Natural killer cell (primary cell): ENCODE measurements around the gene GPRIN3. TPM values are rescaled to one million over a fixed set of nuclear protein-coding genes. Genes with fewer than 3 reads are reported as not detected.

Experiments used
- ATAC-seq, 3 donors: fragments of 150-1000 bp in 2 of 3; fragments of 200-7000 bp in 1 of 3; cut with Tn5 transposase; 1 replicate in 1 of 3; 2 replicates in 2 of 3; pipeline ENCODE4 v1.10.0; 2021; ENCODE audit warnings: mild to moderate bottlenecking in 2 of 3, moderate library complexity in 2 of 3
- DNase-seq, 2 donors: peaks; one replicate each; pipeline versions ENCODE4 v3.0.0 to v3.0.0-alpha.2; 2013 to 2021; ENCODE audit warnings: mixed read lengths in 1 of 2
- H3K27ac ChIP-seq: one replicate; pipeline ENCODE4 v1.5.1; 2013; ENCODE audit warnings: mild to moderate bottlenecking, low read length
- H3K27me3 ChIP-seq: one replicate; pipeline ENCODE4 v1.6.1; 2013; ENCODE audit warnings: low read length; ENCODE audit not compliant: control insufficient read depth, insufficient read depth
- H3K36me3 ChIP-seq: one replicate; pipeline ENCODE4 v1.6.1; 2013; ENCODE audit warnings: low read length; ENCODE audit not compliant: control insufficient read depth, insufficient read depth
- H3K4me1 ChIP-seq: one replicate; pipeline ENCODE4 v1.6.1; 2013; ENCODE audit warnings: low read length; ENCODE audit not compliant: control insufficient read depth, insufficient read depth
- H3K4me3 ChIP-seq: one replicate; pipeline ENCODE4 v1.5.1; 2013; ENCODE audit warnings: low read length
- H3K9me3 ChIP-seq: one replicate; pipeline ENCODE4 v1.6.1; 2013; ENCODE audit warnings: low read length; ENCODE audit not compliant: control insufficient read depth, insufficient read depth
- H3K27ac Mint-ChIP-seq, 2 donors: one replicate each; pipeline ENCODE4 v1.8.0; 2022; ENCODE audit warnings: mild to moderate bottlenecking in 2 of 2, mixed read lengths in 2 of 2, moderate library complexity in 1 of 2
- H3K27me3 Mint-ChIP-seq, 2 donors: one replicate each; pipeline ENCODE4 v1.8.0; 2022; ENCODE audit warnings: low read depth in 2 of 2, mixed read lengths in 2 of 2
- H3K36me3 Mint-ChIP-seq: one replicate; pipeline ENCODE4 v1.8.0; 2022; ENCODE audit warnings: mixed read lengths
- H3K4me1 Mint-ChIP-seq, 2 donors: one replicate each; pipeline ENCODE4 v1.8.0; 2022; ENCODE audit warnings: mixed read lengths in 2 of 2
- H3K4me3 Mint-ChIP-seq: one replicate; pipeline ENCODE4 v1.8.0; 2022; ENCODE audit warnings: mild to moderate bottlenecking, moderate library complexity, mixed read lengths
- H3K9me3 Mint-ChIP-seq, 2 donors: one replicate each; pipeline ENCODE4 v1.8.0; 2022; ENCODE audit warnings: mixed read lengths in 2 of 2
- CTCF ChIP-seq: fragments of 200-600 bp; IDR thresholded peaks from one replicate; pipeline ENCODE4 v1.8.0; 2022; ENCODE audit warnings: antibody characterized with exemption
- WGBS: methylation state at CpG from one replicate; pipeline ENCODE4 v1.1.7; 2013; ENCODE audit warnings: missing lambda C conversion rate; ENCODE audit not compliant: insufficient coverage; 5-methylcytosine and 5-hydroxymethylcytosine counted together
- intact Hi-C: fragments of 100-400 bp; cut with micrococcal nuclease; formaldehyde crosslinking; loops from one replicate; pipeline ENCODE4 v1.14.2; 2022
- total RNA-seq, 4 donors: library from RNA; stranded (reverse); fragments of 120-200 nt in 1 of 4; gene quantifications; one replicate each; pipeline versions ENCODE4 v1.2.3 to v1.2.4, GENCODE V29; 2013 to 2022

Gene GPRIN3
- total RNA-seq, 3 donors from 2014 or later (not counting 1 experiment from before 2014, with no cell fraction given): 48.3 to 50.7 (median 48.5) TPM

GRCh38 chr4:89243733-89244252, 63.8 kb downstream of the GPRIN3 start:
- Histone ChIP-seq H3K36me3 (peaks cover 32% of the 10 kb centered on the region), H3K9me3 (no peaks in the 10 kb centered on the region), H3K4me3 (no peak overlapping the region), H3K27ac (peak overlapping the region; percentile 68), H3K4me1 (peaks cover 5% of the 10 kb centered on the region), H3K27me3 (no peaks in the 10 kb centered on the region)
- H3K36me3 Mint-ChIP-seq: peaks cover 10% of the 10 kb centered on the region
- H3K4me1 Mint-ChIP-seq: peaks cover 20 to 26% of the 10 kb centered on the region in 2 donors
- no peak for DNase-seq
- H3K27me3 Mint-ChIP-seq: no peaks in the 10 kb centered on the region
- peak overlapping the region; percentile 61 for H3K4me3 Mint-ChIP-seq
- H3K9me3 Mint-ChIP-seq: no peaks in the 10 kb centered on the region
- peak; percentile 67 to 72 (median 70) for ATAC-seq
- TF ChIP-seq CTCF: no peak
- intact Hi-C loops: loop anchor here (2.0 kb wide), 1 partner anchor 55 kb away; no protein-coding TSS in a partner anchor
- peak overlapping the region; percentile 90 to 92 for H3K27ac Mint-ChIP-seq

- H3K4me3 ChIP-seq: no peak overlapping the region
- Mint-ChIP-seq H3K9me3 (no peaks in the 10 kb centered on the region), H3K4me3 (peak overlapping the region; percentile 61), H3K27me3 (no peaks in the 10 kb centered on the region), H3K27ac (peak overlapping the region; percentile 90 to 92), H3K36me3 (peaks cover 7% of the 10 kb centered on the region), H3K4me1 (peaks cover 20 to 26% of the 10 kb centered on the region in 2 donors)
- H3K27ac ChIP-seq: peak overlapping the region; percentile 68
- peaks cover 25% of the 10 kb centered on the region for H3K36me3 ChIP-seq
- H3K4me1 ChIP-seq: peaks cover 5% of the 10 kb centered on the region
- WGBS: 32% methylated on average over 3 of the region's 5 CpGs
- no peaks in the 10 kb centered on the region for H3K9me3 ChIP-seq
- intact Hi-C loops: loop anchor here (2.0 kb wide), 1 partner anchor 56 kb away; no protein-coding TSS in a partner anchor
- no peaks in the 10 kb centered on the region for H3K27me3 ChIP-seq
- TF ChIP-seq CTCF: no peak
- peak; percentile 83 to 91 (median 85) for ATAC-seq
- peak in 1 of 2 donors; percentile 81 for DNase-seq
Measured at GRCh38 chr4:89242864-89243732, 64.5 kb downstream of the GPRIN3 start.

GRCh38 chr4:89242216-89242615, 65.4 kb downstream of the GPRIN3 start:
- Histone ChIP-seq H3K36me3 (peaks cover 17% of the 10 kb centered on the region), H3K27ac (no peak overlapping the region), H3K9me3 (no peaks in the 10 kb centered on the region), H3K4me3 (no peak overlapping the region), H3K4me1 (peaks cover 5% of the 10 kb centered on the region), H3K27me3 (no peaks in the 10 kb centered on the region)
- no peaks in the 10 kb centered on the region for H3K27me3 Mint-ChIP-seq
- H3K4me3 Mint-ChIP-seq: no peak overlapping the region
- DNase-seq: no peak
- H3K4me1 Mint-ChIP-seq: peaks cover 26% of the 10 kb centered on the region in 2 donors
- no peak for TF ChIP-seq CTCF
- no peak for ATAC-seq
- no peaks in the 10 kb centered on the region for H3K9me3 Mint-ChIP-seq
- intact Hi-C loops: loop anchor here (2.0 kb wide), 1 partner anchor 57 kb away; no protein-coding TSS in a partner anchor
- WGBS: 98% methylated on average over 2 of the region's 2 CpGs
- H3K36me3 Mint-ChIP-seq: no peaks in the 10 kb centered on the region
- peak overlapping the region; percentile 90 to 92 for H3K27ac Mint-ChIP-seq
